GM12878 (cell line): ENCODE data around the gene UNC119B. TPM values are rescaled to one million over a fixed set of nuclear protein-coding genes. Genes with fewer than 3 reads are reported as not detected.

Source experiments
- BACH1 ChIP-seq: fragments of 450-650 bp; IDR thresholded peaks from 2 replicates; pipeline ENCODE4 v1.6.1; 2017; ENCODE audit warnings: mild to moderate bottlenecking, borderline replicate concordance
- ETV6 ChIP-seq, 2 experiments: fragments of 450-650 bp in 1 of 2; IDR thresholded peaks in 1 of 2; conservative IDR thresholded peaks in 1 of 2; 2 replicates each; pipeline ENCODE4 v1.6.1; 2014; ENCODE audit warnings: antibody characterized with exemption in 1 of 2, borderline replicate concordance in 1 of 2, low read depth in 1 of 2, mild to moderate bottlenecking in 1 of 2, moderate library complexity in 1 of 2
- FOS ChIP-seq: IDR thresholded peaks from 3 replicates; pipeline ENCODE4 v1.6.1; 2011; ENCODE audit warnings: borderline replicate concordance; ENCODE audit not compliant: insufficient read length; ENCODE audit errors: extremely low read depth
- FOXM1 ChIP-seq: IDR thresholded peaks from 2 replicates; pipeline ENCODE4 v1.6.1; 2012; ENCODE audit warnings: low read depth, mild to moderate bottlenecking, inconsistent platforms, low read length, moderate library complexity
- HCFC1 ChIP-seq: fragments of 150-350 bp; IDR thresholded peaks from 2 replicates; pipeline ENCODE4 v1.6.1; 2014; ENCODE audit warnings: low read length
- IRF4 ChIP-seq: IDR thresholded peaks from 2 replicates; pipeline ENCODE4 v1.6.1; 2011; ENCODE audit warnings: low read depth, low read length
- MYC ChIP-seq: IDR thresholded peaks from 2 replicates; pipeline ENCODE4 v1.6.1; 2011; ENCODE audit warnings: mild to moderate bottlenecking, low read length, moderate library complexity, inconsistent platforms; ENCODE audit not compliant: insufficient read depth, insufficient replicate concordance, insufficient read length, severe bottlenecking
- PBX3 ChIP-seq: IDR thresholded peaks from 2 replicates; pipeline ENCODE4 v1.6.1; 2011; ENCODE audit warnings: mild to moderate bottlenecking, low read depth, low read length, moderate library complexity; ENCODE audit not compliant: insufficient replicate concordance
- POLR2AphosphoS5 ChIP-seq: IDR thresholded peaks from 2 replicates; pipeline ENCODE4 v1.6.1; 2011; ENCODE audit warnings: mild to moderate bottlenecking, low read length, inconsistent platforms
- SIN3A ChIP-seq: IDR thresholded peaks from 2 replicates; pipeline ENCODE4 v1.6.1; 2012; ENCODE audit warnings: low read depth, low read length, improper control_type of control experiment
- SMAD1 ChIP-seq: fragments of 450-650 bp; IDR thresholded peaks from 2 replicates; pipeline ENCODE4 v1.6.1; 2018; ENCODE audit warnings: mild to moderate bottlenecking, low read depth; ENCODE audit not compliant: partially characterized antibody
- SPI1 ChIP-seq: IDR thresholded peaks from 2 replicates; pipeline ENCODE4 v1.6.1; 2011; ENCODE audit warnings: low read depth, mild to moderate bottlenecking, low read length, moderate library complexity, borderline replicate concordance; ENCODE audit not compliant: insufficient read depth
- SUZ12 ChIP-seq: fragments of 200-600 bp; sonication (generic); IDR thresholded peaks from one replicate; pipeline ENCODE4 v1.6.1; 2018; ENCODE audit warnings: antibody characterized with exemption, mild to moderate bottlenecking; ENCODE audit not compliant: unreplicated experiment
- TCF12 ChIP-seq: IDR thresholded peaks from 2 replicates; pipeline ENCODE4 v1.6.1; 2011; ENCODE audit warnings: low read depth, mild to moderate bottlenecking, low read length
- USF1 ChIP-seq: IDR thresholded peaks from 2 replicates; pipeline ENCODE4 v1.6.1; 2011; ENCODE audit warnings: borderline replicate concordance, low read depth, mild to moderate bottlenecking, moderate library complexity, mixed read lengths, low read length; ENCODE audit not compliant: insufficient read depth; ENCODE audit errors: extremely low read length
- WRNIP1 ChIP-seq: IDR thresholded peaks from 2 replicates; pipeline ENCODE4 v1.6.1; 2011; ENCODE audit warnings: low read depth, low read length, improper control_type of control experiment, borderline replicate concordance
- ZBTB33 ChIP-seq: fragments of 450-650 bp; IDR thresholded peaks from 2 replicates; pipeline ENCODE4 v1.6.1; 2017; ENCODE audit warnings: mild to moderate bottlenecking
- ZNF24 ChIP-seq: fragments of 450-650 bp; IDR thresholded peaks from 2 replicates; pipeline ENCODE4 v1.6.1; 2017; ENCODE audit warnings: antibody characterized with exemption, mild to moderate bottlenecking
- ZNF384 ChIP-seq: IDR thresholded peaks from 2 replicates; pipeline ENCODE4 v1.6.1; 2012; ENCODE audit warnings: low read depth, mild to moderate bottlenecking, low read length, improper control_type of control experiment, borderline replicate concordance
- polyA plus RNA-seq, 11 experiments: library from polyadenylated mRNA; depleted of rRNA in 4 of 11; unstranded in 6 of 11; stranded (reverse) in 5 of 11; fragments of >200 nt; fragmentation: Nextera tagmentation in 4 of 11; fragmentation: Illumina TruSeq in 1 of 11; extraction: Ambion mirVana in 4 of 11; extraction: Trizol in 1 of 11; gene quantifications; 1 replicate in 1 of 11; 2 replicates in 10 of 11; pipeline versions ENCODE4 v1.2.1 to v1.2.3, GENCODE V29; 2011 to 2016; ENCODE audit warnings: inconsistent platforms in 2 of 11, missing spikeins in 2 of 11, low read depth in 1 of 11
- total RNA-seq, 4 experiments: library from RNA; depleted of rRNA in 3 of 4; stranded (reverse); fragments of >200 nt in 3 of 4; fragmentation: Illumina TruSeq in 1 of 4; extraction: Trizol in 1 of 4; gene quantifications; 2 replicates each; pipeline versions ENCODE4 v1.2.1 to v1.2.3, GENCODE V29; 2013 to 2021
- TF ChIP-seq, protein P1 (sequence below): fragments of 450-650 bp; formaldehyde crosslinking; IDR thresholded peaks from 2 replicates; pipeline ENCODE4 v1.4.0; 2020; ENCODE audit warnings: mild to moderate bottlenecking, moderate library complexity
- TF ChIP-seq, protein P2 (sequence below): fragments of 450-650 bp; IDR thresholded peaks from 2 replicates; pipeline ENCODE4 v1.6.1; 2014; ENCODE audit warnings: mild to moderate bottlenecking

The UNC119B gene
- total and polyA plus RNA-seq, 10 of the 15 experiments (the other 5 are each of a cell fraction or from before 2014, with no cell fraction given): 4.3 to 31.5 (median 10.5) TPM

DNA sequence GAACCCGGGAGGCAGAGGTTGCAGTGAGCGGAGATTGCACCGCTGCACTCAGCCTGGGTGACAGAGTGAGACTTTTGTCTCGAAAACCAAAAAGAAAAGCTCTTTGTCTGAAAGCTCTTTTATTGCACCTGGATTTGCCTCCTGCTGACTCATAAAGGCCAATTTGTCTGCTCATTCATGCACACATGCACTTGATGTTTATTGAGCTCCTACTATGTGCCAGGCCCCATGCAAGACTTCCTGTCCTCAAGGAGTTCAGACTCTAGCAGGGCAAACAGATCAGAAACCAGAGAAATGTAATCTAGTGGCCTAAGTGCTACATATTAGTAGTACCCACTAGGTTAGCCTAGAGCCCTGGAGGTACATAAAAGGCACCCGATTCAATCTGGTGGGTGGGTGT lies 39.6 kb upstream of the UNC119B start (continued):
- TF ChIP-seq FOS (no peak), BACH1 (no peak), POLR2AphosphoS5 (no peak), IRF4 (peak; percentile 46; the same call in 1 of the 2 replicates), ETV6 (conservative IDR thresholded peaks at IDR 0.05 in 1 of 2, IDR thresholded peaks at IDR 0.05 in 1 of 2; ENCODE audit: borderline replicate concordance in 1 of 2, low read depth in 1 of 2) (no peak), WRNIP1 (peak; percentile 98), ZBTB33 (no peak), FOXM1 (no peak; the same call in 1 of the 2 replicates), HCFC1 (no peak), ZNF384 (no peak), ZNF24 (0 out of 2 replicates have a peak, but pooled peaks have one; percentile 40), SIN3A (no peak), SUZ12 (no peak), SPI1 (no peak), TCF12 (peak; percentile 78), MYC (no peak), PBX3 (no peak), USF1 (no peak), SMAD1 (no peak)
- TF ChIP-seq, protein P1, sequence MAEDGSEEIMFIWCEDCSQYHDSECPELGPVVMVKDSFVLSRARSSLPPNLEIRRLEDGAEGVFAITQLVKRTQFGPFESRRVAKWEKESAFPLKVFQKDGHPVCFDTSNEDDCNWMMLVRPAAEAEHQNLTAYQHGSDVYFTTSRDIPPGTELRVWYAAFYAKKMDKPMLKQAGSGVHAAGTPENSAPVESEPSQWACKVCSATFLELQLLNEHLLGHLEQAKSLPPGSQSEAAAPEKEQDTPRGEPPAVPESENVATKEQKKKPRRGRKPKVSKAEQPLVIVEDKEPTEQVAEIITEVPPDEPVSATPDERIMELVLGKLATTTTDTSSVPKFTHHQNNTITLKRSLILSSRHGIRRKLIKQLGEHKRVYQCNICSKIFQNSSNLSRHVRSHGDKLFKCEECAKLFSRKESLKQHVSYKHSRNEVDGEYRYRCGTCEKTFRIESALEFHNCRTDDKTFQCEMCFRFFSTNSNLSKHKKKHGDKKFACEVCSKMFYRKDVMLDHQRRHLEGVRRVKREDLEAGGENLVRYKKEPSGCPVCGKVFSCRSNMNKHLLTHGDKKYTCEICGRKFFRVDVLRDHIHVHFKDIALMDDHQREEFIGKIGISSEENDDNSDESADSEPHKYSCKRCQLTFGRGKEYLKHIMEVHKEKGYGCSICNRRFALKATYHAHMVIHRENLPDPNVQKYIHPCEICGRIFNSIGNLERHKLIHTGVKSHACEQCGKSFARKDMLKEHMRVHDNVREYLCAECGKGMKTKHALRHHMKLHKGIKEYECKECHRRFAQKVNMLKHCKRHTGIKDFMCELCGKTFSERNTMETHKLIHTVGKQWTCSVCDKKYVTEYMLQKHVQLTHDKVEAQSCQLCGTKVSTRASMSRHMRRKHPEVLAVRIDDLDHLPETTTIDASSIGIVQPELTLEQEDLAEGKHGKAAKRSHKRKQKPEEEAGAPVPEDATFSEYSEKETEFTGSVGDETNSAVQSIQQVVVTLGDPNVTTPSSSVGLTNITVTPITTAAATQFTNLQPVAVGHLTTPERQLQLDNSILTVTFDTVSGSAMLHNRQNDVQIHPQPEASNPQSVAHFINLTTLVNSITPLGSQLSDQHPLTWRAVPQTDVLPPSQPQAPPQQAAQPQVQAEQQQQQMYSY: no peak
- TF ChIP-seq, protein P2, sequence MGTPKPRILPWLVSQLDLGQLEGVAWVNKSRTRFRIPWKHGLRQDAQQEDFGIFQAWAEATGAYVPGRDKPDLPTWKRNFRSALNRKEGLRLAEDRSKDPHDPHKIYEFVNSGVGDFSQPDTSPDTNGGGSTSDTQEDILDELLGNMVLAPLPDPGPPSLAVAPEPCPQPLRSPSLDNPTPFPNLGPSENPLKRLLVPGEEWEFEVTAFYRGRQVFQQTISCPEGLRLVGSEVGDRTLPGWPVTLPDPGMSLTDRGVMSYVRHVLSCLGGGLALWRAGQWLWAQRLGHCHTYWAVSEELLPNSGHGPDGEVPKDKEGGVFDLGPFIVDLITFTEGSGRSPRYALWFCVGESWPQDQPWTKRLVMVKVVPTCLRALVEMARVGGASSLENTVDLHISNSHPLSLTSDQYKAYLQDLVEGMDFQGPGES: no peak
